Measurements from ENCODE around the gene SPATA31C2.

- TF ChIP-seq SREBF2 (IDR thresholded peaks at IDR 0.05; ENCODE audit: low read length) = no peak
- TF ChIP-seq MLLT1 (IDR thresholded peaks at IDR 0.05) = no peak
- TF ChIP-seq IRF3 (IDR thresholded peaks at IDR 0.05) = no peak
- TF ChIP-seq SIN3A (IDR thresholded peaks at IDR 0.05; ENCODE audit: low read depth, low read length) = no peak
- TF ChIP-seq POLR2A (IDR thresholded peaks at IDR 0.05; ENCODE audit: low read depth, low read length) = no peak
- TF ChIP-seq YY1 (IDR thresholded peaks at IDR 0.05; ENCODE audit: low read depth, low read length) = no peak
These were observed 50.4 kb downstream of the SPATA31C2 start for GRCh38 chr9:88087906-88088305.

Data from GM12878 (cell line).